ENCODE data around the gene DCTN2. TPM values are rescaled to one million over a fixed set of nuclear protein-coding genes. Genes with fewer than 3 reads are reported as not detected.
A peak's percentile ranks its signal among the peaks of the same experiment; 100 is the strongest.
"Not testable (repeated sequence)": the region's sequence is repeated elsewhere in the genome, so short reads cannot be mapped to it uniquely, and the experiment has no call there.

The DCTN2 gene
- total RNA-seq, 1 donor from 2014 or later, result 140 TPM

DNA sequence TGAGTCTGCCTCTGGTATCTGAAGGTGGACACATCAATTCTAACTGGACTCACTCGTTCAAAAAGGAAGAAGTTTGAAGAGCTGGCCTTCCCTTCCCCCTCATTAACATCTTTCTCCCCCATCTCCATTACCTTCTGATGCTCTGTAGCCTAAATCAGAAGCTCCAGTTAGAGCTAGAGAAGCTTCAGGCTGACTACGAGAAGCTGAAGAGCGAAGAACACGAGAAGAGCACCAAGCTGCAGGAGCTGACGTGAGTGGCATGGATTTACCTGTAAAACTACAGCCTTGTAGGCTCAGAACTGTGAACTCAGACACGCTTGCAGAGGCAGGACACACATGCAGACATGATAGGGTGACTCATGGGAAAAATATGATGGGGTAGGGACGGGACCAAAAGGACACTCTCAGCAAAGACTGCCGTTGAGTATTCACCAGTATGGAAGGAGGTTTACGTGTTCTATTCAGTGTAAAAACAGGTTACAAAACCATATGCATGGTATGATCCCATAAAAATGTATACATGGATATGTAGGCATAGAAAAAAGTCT lies 29.7 kb upstream of the DCTN2 start:
- no peak for DNase-seq

DNA sequence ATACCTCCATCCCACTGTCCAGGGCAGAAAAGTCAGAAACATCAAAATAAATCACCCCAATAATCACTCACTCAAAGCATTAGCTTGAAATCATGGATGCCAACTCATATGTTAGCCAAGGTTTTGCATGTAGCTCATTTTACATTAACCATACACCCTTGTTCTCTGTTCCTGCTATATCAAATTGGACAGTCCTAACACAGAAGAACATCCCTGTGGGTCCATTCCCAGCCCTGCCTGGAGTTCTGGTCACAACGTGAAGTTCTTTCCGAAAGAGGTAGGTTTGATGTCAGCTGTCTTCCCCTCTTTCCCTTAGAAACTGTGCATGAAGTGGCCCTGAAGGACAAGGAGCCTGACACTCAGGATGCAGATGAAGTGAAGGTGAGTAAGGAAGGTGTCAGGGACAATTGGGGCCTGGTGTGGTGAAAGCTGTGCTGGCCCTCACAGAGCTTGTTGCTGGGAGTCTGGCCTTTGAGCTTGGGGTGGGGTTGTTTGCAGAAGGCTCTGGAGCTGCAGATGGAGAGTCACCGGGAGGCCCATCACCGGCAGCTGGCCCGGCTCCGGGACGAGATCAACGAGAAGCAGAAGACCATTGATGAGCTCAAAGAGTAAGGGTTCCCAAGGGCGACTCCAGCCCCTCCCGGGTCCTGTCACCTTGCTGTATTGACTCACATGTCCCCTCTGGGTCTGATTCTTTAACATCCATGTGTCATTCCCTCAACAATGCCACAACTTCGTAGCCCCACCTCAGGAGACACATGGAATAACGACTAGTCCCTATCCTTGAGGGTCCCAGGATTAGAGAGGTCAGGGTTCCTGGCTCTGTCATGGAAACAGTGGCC lies 29.0 kb upstream of the DCTN2 start:
- DNase-seq, result no peak

DNA sequence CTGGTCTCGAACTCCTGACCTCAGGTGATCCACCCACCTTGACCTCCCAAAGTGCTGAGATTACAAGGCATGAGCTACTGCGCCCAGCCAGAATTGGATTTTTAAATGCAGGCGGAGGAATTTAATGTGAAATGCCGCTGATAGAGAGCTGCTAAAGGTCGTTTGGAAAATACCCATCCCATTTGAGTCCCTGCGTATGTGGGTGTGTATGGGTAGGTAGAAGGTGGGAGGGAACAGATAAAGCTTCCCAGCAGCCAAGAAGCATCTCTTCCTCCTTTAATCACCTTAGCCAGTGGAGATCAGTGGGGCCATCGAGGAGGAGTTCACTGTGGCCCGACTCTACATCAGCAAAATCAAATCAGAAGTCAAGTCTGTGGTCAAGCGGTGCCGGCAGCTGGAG lies 27.8 kb upstream of the DCTN2 start:
- no peak for DNase-seq

DNA sequence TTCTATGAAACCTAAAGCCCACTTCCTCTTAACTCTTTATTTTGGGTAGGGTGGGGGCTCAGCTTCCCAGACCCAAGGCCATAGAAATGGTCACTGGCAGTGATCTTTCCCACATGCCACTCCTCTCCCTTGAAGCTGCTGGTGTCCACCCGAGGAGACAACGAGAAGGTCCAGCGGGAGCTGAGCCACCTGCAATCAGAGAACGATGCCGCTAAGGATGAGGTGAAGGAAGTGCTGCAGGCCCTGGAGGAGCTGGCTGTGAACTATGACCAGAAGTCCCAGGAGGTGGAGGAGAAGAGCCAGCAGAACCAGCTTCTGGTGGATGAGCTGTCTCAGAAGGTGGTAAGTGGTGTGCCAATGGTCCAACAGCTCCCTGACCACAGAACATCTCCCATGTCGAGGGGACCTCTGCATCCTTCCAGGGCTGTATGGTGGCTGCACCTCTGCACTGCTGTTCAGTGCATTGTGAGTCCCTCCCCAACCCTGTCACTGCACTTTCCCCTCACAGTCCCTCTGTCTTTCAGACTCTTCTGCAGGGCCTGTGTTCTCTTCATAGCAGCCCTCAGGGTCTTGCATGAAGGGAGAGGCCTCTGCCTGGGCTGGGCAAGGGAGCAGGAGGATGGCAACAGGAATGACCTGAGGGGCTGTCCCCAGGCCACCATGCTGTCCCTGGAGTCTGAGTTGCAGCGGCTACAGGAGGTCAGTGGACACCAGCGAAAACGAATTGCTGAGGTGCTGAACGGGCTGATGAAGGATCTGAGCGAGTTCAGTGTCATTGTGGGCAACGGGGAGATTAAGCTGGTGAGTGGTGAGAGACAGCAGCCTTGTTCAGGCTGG lies 25.2 kb upstream of the DCTN2 start:
- no peak for DNase-seq

DNA sequence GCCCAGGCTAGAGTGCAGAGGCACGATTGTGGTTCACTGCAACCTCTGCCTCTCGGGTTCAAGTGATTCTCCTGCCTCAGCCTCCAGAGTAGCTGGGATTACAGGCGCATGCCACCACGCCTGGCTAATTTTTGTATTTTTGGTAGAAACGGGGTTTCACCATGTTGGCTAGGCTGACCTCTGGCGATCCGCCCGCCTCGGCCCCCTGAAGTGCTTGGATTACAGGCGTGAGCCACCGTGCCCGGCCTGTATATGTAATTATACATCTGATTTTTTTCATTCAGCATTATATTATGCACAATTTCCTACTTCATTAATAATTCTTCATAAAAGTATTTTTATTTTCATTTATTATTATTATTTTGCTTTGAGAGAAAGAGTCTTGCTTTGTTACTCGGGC lies 23.4 kb upstream of the DCTN2 start:
- not testable (repeated sequence) for DNase-seq

DNA sequence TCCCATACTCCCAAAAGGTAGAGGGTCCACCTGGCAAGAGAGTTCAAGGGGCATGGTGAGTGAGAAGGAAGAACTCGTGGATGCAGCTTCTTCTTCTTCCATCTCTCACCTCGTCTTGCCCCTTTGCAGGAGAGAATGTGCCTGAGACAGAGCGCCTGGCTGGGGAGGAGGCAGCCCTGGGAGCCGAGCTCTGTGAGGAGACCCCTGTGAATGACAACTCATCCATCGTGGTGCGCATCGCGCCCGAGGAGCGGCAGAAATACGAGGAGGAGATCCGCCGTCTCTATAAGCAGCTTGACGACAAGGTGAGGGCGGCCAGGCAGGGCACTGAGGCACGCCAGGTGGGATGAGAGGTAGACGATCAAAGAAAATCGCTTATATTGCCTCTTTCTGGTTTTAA lies 22.9 kb upstream of the DCTN2 start:
- DNase-seq, result no peak

DNA sequence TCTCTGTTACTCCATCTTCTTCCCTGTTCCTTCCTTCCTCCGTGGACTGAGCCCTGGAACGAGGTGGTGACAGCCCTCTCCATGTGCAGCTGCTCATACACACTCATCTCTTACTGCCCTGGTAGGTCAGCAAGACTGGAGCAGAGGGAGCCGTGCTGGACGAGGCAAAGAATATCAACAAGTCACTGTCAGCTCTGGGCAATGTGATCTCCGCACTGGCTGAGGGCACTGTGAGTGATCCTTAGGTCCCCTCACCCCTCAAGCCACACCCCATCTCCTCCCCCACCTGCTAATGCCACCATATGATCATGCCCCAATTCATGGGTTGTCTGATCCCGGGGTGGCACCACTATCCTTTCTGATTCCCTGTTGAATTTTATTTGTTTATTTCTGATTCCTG lies 21.8 kb upstream of the DCTN2 start:
- no peak for DNase-seq

DNA sequence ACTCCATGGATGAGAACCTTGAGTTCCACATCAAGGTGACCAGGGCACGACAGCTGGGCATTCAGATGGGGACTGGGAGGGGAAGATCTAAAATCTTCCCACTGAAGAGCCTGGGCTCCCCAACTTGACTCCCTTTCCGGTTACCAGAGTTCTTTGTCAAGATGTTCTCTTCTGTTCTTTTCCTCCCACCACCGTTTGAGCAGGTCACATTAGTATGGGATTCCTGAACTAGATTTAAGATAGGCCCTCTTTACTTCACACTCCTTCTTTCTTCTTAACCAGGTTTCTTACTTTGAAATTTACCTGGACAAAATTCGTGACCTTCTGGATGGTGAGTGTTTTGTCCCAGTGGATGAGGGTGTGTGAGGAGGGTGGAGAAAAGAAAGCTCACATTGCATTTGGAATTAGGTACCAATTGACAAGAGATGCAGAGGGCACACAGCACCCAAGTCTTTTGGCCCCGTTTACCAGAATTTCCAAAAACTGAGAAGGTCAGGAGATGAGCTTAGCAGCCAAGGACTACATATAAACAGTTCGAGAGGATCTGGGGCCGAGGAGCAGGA lies 17.3 kb upstream of the DCTN2 start:
- no peak for DNase-seq

DNA sequence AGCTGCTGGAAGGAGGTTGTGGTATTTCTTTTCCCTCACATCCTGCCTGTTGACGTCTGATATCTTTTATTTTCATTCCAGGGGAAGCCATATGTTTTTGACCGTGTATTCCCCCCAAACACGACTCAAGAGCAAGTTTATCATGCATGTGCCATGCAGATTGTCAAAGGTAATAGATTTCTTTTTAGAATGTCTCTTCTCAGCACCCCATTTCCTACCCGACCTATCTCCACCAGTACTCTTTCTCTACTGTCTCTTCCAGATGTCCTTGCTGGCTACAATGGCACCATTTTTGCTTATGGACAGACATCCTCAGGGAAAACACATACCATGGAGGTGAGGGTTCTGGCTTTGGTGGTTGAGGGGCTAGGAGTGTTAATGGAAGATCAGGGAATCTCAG lies 16.4 kb upstream of the DCTN2 start:
- no peak for DNase-seq

DNA sequence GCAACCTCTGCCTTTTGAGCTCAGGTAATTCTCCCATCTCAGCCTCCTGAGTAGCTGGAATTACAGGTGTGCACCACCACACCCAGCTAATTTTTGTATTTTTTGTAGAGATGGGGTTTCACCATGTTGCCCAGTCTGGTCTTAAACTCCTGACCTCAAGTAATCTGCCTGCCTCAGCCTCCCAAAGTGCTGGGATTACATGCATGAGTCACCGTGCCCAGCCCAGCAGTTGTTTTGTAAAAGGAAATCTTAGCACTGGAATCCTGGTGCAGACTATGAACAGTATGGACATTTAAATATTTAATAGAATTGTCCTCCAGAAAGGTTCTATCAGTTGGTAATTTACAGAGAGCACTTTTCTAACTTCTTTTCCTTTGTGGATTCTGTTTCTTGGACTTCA lies 14.1 kb upstream of the DCTN2 start:
- DNase-seq, result not testable (repeated sequence)

DNA sequence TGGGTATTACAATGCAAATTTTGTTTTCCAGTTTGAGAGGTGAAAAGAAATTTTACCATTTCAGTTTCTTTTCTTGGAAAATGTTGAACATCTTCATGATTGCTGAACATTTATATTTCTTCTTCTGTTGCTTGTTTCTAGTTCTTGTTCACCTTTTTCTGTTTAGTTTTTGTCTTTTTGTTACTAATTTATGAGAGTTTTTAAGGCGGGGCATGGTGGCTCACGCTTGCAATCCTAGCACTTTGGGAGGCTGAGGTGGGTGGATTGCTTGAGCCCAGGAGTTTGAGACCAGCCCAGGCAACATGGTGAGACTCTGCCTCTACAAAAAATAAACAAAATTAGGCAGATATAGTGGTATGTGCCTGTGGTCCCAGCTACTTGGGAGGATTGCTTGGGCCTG lies 13.5 kb upstream of the DCTN2 start:
- DNase-seq, result no peak

DNA sequence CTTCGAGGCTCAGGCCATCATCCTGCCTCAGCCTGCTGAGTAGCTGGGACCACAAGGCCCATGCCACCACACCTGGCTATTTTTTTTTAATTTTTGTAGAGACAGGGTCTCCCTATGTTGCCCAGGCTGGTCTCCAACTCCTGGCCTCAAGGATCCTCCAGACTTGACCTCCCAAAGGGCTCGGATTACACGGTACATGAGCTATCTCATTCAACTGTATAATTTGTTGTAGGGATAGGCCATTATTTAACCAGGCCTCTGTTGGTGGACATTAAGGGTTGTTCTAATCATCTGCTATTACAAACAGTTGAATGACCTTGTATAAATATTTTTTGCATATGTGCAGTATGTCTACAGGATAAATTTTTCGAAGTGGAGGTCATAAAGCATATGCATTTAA lies 11.9 kb upstream of the DCTN2 start:
- DNase-seq, result no peak

DNA sequence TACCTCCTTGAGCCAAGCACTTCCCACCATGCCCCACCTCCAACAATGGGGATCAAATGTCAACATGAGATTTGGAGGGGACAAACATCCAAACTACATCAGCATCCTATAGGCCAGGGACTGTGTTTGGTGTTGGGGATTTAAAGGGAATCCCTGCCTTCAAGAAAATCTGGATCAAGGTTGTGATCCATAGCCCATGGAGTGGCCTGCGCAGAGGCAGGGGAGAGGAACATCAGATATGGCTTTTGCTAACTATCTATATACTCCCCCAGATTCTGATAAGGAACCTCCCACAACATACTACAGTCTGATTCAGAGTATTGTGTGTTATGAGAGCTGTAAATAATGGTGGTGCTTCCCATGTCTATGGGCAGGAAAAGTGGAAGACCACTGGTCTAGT lies 7.9 kb upstream of the DCTN2 start:
- no peak for DNase-seq

DNA sequence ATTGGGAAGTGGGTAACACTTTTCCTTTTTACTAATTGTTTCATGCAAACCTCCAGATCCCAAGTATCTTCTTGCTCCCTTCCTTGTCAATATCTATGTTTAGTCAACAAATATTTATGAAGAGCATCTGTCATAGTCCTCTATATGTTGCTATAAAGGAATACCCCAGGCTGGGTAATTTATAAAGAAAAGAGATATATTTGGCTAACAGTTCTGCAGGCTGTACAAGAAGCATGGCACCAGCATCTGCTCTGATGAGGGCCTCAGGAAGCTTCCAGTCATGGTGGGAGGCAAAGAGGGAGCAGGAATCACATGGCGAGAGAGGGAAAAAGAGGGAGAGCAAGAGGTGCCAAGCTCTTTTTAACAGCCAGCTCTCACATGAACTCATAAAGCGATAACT lies 7.5 kb upstream of the DCTN2 start:
- no peak for DNase-seq

DNA sequence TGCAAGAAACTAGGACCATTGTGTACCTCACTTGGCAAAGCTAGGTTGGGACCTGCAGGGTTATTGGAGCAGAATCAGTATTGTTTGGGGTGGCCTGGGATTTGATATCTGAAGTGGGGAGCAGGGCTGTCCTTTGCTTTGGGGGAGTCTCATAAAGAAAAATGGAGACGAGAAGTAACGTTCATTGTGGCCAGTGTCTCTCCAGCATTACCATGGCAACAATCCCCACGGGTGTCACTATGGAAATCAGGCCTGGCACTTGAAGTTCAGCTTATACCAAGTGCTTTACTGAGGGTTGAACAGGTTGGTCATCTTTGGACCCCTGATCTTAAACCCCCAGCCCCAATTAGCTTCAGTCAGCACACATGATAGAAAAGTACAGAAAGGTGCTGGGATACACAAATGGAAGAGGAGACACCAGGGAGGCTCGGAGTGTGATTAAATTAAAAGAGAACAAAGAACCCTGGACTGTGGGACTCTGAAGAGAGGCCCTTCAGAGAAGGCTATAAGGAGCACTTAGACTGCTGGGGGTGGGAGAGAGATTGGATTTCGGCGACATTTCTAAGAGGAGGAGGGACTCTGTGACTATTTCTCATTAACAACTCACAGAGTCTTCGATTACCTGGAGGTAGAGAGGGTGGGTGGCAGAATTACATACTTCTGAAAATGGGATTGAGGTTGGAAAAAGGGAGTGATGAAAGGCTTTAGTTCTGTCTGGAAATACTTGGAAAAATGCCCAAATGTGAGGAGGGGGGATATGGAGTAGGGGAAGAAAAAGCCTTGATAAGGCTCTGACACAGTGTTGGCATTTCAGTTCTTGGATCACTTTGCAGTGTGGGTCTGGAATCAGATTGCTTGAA lies 6.6 kb upstream of the DCTN2 start:
- no peak for DNase-seq

DNA sequence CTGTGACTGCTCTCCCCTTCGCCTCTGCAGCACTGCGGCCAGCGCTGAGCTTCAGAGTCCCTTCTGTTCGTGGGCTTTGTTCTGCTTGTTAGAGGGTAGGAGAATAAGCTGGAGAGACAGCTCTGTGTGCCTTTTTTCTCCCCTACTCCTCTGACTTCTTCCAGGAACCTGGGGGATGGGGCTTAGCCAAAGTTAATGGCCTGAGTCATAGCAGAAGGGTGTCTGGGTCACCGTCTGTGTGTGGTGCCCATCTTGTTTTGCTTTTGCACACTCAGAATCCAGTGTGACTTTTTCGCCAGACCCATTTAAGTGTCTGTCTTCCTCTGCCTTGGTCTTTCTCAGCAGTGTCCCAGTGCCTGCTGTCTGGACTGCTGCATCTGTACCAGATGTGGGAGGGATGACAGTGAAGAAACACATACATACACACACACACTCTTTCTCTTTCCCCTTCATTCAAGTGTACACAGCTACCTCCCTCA lies 5.9 kb upstream of the DCTN2 start:
- DNase-seq, result no peak

DNA sequence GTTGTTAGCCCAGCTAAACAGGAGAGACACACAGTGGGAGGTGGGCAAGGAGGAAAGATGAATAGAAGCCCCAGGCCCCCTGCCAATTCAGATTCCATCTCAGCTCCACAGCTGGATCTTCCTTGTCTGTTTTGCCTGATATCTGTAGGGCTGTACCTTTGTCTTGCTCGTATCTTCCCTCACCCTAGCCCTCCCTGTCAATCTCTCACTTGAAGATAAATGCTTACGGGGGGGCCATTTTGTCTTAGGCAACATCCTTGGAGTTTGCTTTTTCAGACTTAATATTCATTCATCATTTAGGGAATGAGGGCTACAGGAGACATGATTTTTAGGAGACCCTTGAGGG lies 5.3 kb upstream of the DCTN2 start:
- no peak for DNase-seq

DNA sequence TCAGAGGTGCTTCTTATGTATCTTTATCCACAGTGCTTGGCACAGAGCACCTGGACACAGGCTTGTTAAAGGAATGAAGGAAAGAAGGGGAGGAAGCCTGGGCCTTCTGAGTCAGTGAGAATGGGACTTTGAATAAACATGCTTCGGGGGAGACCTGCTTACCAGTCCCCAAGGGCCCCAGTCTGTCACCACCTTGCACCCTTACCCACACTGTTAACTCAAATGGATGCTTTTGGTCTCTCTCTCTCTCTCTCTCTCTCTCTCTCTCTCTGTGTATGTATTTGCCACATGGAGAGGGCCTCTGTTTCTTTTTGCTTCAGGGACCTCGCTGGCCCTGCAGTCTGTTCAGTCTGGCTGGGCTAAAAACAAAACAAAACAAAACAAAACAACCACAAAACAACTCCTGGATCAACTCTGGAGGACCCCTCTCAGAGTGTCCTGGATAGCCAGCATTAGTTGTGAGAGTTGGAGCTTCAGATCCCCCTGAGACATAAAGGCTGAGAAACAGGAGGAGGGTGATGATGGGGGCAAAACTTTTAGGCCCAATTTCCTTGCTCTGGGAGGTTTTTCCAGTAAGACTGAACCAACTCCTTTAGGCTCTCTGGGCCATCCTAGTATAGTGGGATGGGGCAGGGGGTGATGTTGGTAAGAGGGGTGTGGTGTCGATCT lies 4.8 kb upstream of the DCTN2 start:
- DNase-seq, result no peak

DNA sequence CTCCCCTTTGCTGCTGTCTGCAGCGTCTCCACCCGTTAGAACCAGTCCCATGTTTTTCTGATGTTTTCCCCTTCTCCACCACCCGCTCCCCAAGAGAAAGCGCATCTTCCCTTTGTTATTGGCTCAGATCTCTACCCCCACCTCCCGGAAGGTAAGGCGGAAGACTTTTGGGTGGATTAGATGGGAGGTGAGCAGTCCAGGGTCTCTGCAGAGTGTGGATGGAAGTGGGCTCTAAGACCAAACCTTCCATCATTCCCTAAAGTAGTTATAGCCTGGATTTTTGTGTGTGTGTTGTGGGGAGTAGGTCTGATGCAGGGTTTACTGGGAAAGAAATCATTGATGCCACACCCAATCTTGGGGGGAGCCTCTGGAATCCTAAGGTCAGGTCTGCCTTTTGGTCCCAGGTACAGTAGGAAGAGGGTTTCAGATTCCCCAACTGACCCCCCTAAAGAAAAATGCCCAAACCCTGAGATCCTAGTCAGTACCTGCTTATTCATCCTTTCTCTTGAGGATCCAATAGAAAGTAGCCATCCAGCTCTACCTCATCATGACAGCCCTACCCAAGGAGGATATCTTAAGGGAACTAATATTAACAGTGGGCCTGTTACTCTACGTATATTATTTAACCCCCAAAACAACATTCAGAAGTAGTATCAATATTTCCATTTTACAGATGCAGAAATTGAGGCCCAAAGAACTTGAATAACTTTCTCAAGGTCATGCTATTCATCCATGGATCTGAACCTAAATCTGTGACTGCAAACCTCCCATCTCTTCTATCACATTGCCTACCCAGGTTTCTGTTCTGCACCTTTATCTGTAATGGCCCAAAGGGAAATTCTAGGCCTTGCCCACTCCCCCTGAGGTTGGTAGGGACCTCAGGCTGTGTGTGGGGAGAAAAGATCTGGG lies 3.9 kb upstream of the DCTN2 start:
- DNase-seq, result no peak

DNA sequence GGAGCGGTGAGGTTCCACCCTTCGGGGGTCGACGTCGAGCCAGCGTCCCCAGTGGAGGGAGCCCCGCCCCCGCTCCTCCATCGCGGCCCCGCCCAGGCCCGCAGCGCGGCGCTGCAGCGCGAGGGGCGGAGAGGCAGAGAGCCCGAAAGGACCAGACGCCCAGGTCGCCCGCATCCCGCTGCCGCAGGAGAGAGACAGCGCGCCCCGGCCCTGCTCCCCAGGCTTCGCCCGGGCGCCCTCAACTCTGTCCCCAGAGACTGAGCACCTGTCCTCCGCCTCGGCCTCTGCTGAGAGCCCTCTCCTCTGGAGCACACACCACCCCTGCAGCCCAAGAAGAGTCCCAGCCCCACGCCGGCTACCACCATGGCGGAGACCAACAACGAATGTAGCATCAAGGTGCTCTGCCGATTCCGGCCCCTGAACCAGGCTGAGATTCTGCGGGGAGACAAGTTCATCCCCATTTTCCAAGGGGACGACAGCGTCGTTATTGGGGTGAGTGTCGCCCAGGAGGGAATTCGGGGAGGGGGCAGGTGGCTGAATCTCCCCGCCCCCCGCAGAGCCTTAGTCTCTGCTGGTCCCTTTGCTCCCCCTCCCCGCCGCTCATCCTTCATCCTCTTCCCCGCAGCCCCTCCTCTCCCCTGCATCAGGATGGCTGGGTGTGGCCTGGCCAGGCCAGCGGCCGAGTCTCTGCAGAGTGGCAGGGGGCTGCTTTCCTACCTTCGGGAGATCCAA lies 3.1 kb upstream of the DCTN2 start, which contains the start of gene KIF5A:
Gene KIF5A (plus strand): TSS at position 136 of the 732 bp plus-strand sequence. CDS start 228 bp downstream, at position 364.
- peak; percentile 15 for DNase-seq

Measured in tongue (tissue), 2 donors.